ENCODE results near the gene LGALS12.
"Not testable (repeated sequence)": the region's sequence is repeated elsewhere in the genome, so short reads cannot be mapped to it uniquely, and the experiment has no call there.

Gene LGALS12

DNA sequence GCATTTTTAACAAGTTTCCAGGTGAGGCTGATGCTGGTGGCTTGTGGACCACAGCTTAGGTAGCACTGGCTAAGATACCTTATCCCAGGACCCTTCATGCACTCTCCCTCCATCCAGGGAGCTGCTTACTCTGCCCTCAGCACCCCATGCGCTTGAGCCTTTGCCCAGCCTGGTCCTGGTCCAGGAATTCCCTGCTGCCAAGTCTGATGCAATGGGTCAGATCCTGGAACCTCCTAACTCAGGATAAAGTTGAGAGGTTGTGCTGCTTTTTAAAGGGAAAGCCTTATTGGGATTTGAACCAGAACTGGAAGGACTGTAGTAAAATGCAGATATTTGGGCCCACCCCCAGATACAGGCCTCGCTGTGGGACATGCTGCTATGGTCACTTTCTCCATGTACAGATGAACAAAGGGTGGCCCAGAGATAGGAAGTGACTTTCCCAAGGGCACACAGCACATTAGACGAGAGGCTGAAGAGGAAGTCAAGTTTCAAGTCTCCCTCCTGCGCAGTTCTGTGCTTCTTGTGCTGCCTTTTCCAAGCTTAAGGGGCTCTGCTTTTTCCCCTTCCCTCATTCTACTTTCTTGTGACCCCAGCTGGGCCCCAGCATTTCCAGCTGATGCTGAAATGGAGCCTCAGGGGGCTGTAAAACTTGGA is 824 bp upstream of the LGALS12 start:
- no peak for DNase-seq (ENCODE audit: low spot score)

DNA sequence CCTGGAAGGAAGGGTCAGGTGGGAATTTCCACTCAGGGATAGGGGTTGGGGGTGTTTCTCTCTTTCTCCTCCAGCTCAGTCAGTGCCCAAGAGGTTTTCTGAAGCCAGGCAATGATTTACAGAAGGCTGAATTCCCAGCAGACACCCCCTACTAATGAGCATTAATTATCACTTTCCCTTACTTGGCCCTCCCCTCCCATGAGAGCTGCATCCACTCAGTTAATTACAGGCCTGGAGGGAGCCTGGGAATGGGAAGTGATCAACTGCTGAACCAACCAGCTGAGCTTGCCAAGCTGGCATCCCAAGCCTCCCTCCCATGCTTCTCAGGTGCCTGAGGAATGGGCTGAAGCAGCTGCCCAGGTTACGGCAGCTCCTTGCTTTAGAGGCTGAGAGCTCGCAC is 992 bp downstream of the LGALS12 start:
- DNase-seq (ENCODE audit: low spot score), result no peak

DNA sequence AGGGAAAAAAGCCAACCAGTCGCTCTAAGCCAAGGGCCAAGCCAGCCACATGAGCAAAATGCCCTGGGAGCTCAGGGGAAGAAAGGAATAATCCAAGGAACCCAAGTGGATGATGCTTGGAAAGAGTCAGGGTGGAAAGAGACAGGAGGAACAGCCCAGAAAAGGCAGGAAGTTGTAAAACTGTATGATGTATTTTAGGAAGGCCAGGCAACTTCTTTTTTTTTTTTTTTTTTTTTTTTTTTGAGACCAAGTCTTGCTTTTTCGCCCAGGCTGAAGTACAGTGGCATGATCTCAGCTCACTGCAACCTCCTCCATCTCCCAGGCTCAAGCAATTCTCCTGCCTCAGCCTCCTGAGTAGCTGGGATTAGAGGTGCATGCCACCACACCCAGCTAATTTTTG is 1.6 kb downstream of the LGALS12 start:
- DNase-seq (ENCODE audit: low spot score), result no peak

DNA sequence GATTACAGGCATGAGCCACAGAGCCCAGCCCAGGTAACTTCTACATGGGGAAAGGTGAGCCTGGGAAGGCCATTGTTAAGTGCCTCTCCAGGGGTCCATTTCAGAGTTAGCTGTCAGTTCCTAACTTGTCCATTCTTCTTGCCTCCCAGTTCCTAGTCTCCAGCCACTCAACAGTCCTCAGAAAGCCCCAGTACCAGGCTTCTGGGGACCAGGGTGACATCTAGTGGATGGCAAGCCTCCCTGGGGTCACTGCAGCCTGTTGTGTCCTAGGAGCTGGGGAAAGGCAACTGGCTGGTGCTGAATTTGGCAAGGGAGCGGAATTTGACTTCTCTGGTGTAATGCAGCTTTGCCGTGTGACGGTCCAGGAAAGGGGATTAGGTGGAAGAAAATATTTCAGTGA is 2.1 kb downstream of the LGALS12 start:
- DNase-seq (ENCODE audit: low spot score), result no peak

DNA sequence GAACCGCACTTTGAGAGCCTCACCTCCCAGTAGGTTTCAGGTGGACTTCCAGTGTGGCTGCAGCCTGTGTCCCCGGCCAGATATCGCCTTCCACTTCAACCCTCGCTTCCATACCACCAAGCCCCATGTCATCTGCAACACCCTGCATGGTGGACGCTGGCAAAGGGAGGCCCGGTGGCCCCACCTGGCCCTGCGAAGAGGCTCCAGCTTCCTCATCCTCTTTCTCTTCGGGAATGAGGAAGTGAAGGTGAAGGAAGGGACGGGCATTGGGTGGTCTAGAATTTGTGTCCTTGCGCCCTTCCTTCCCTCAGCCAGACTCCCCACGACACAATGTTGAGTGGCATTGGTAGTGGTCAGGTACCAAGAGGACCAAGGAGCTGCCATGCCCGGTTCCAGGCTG is 2.9 kb downstream of the LGALS12 start:
- DNase-seq (ENCODE audit: low spot score), result no peak

DNA sequence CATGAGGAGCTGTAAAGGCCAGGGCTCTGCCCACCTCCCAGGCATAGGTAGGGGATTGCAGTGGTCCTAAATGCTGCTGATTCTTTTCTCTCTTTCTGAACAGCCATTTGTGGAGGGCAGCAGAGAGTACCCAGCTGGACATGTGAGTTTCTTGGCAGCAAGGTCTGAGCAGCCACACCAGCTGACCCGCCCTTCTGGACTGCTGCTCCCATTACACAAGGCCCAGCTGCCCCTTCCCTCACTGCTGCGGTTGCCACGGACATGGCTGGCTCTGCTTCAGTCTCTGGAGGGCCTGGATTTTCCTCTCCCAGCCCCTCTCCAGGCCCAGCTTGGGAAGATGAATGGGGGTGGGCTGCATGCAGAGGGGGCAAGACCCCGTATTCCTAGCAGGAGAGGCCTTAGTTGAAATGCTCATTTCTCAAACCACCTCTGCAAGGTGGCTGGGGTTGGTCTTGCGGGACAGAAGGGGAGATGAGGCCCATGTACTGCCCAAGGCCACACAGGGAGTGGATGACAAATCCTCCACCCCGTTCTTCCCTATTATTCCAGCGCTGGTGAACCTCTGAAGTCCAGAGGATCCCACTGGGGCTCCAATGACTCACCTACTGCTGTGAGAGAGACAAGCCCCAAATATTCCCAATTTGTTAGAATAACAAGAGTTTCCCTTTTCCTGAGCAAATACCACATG is 4.6 kb downstream of the LGALS12 start:
- no peak for DNase-seq (ENCODE audit: low spot score)

DNA sequence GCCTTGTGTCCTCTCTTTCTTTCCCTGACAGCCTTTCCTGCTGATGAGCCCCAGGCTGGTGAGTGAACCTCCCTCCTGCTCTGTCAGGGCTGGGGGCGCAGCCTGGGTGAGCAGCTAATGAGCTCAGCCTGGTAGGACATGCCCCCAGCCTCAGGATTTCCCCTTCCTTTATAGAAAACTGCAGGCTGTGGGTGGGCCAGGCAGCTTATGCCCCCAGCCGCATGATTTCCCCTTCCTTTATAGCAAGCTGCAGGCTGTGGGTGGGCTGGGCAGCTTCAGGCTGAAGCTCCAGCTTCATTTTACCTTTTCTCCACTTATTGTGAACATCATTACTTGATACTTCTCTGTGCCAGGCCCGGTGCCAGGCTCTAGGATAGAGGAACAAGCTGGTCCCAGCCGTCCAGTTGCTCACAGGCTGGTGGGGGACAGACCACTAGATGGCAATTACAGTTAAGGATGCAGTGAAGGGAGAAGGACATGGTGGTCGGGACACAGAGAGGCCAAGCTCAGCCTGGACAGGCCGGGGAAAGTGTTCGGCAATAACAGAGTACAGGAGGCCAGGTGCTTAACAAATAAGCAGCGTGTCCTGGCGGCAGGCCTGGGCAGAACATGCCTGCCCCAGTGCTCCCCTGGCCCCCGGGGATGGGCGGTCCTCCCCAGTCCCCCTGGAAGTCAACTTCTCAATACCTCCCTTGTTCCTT is 5.3 kb downstream of the LGALS12 start:
- DNase-seq (ENCODE audit: low spot score), result no peak

DNA sequence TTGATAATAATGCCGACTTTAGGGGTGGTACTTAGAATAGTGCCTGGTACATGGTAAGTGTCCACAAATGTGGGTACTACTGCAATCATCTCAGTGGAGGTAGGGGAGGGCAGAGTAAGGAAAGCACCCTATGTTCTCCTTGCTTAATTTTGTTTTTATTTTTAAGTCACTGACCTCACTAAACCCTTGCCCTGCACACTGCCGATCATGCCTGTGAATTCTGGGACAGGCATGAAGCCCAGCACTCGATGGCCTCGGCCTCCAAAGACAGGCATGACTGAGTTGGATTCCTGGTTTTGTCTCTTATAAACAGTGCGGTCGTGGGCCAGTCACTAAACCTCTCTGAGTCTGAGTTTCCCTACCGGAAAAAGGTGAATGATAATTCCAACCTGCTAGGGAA is 6.9 kb downstream of the LGALS12 start:
- no peak for DNase-seq (ENCODE audit: low spot score)

DNA sequence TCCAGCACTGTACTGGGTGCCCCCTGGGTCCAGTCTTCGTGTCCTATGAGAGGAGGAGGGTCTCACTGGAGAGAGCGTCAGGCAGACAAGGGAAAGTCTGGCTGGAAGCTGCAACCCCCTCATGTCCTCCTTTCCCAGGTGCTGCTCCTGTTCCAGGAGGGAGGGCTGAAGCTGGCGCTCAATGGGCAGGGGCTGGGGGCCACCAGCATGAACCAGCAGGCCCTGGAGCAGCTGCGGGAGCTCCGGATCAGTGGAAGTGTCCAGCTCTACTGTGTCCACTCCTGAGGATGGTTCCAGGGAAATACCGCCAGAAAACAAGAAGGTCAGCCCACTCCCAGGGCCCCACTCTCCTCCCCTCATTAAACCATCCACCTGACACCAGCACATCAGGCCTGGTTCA is 10.2 kb downstream of the LGALS12 start:
- no peak for DNase-seq (ENCODE audit: low spot score)

DNA sequence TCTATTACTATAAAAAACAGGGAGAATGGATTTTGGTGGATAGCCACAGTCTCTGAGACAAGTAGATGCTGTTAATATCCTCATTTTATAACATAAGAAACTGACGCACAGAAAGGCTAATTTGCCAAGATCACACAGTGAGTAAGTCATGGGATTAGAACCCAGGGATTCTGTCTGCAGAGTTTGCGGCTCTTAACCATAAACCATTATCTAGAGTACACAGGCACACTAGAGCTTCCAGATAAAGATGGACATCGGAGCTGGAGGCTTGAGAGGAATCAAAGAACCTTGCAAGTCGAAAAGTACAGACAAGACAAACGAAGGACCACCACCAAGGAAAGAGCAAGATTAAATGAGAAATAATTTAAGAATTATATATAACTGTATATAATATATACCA is 11.3 kb downstream of the LGALS12 start:
- DNase-seq (ENCODE audit: low spot score), result no peak

DNA sequence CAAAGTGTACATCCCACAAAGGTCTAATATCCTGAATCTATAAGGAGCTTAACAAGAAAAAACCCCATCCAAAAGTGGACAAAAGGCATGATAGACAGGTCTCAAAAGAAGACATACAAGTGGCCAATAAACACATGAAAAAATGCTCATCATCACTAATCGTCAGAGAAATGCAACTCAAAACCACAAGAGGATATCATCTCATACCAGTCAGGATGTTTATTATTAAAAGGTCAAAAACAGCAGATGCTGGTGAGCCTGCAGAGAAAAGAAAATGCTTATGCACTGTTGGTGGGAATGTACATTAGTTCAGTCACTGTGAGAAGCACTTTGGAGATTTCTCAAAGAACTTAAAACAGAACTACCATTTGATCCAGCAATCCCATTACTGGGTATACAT is 12.7 kb downstream of the LGALS12 start:
- no peak for DNase-seq (ENCODE audit: low spot score)

DNA sequence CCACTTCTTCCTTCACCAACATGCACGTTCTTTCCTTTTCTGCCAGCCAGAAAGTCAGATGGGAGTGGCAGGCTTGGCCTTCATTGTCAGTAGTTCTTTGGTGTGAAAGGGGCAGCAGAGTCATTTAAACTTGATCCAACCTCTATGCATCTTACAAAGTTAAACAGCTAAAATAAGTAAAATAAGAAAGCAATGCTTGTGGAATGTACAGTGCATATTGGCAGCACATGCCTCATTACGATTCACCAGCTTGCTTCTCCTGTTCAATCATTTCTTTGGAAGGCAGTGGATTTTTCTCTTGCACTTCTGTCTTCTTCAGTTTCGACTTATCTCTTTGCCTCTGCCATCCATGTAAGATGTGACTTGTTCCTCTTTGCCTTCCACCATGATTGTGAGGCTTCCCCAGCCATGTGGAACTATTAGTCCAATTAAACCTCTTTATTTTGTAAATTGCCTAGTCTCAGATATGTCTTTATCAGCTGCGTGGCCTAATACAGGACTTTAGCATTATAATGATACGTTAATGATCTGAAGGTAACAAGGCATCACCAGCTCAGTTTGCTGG is 14.8 kb downstream of the LGALS12 start:
- no peak for DNase-seq (ENCODE audit: low spot score)

DNA sequence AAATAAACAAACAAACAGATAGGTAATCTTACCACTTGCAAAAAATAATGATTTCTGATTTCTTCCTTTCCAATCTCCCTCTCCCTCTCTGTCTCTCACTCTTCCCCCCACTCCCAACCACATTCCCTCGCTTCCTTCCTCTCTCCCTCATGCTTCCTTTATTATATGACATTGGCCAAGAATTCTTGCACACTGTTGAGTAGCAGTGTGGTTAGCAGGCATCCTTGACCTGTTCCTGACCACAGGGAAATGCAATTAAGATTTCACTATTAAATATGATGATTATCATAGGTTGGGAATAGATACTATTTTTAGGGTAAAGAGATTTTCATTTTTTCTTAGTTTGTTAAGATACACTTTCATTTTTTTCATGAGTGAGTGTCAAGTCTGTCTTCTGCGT is 16.0 kb downstream of the LGALS12 start:
- no peak for DNase-seq (ENCODE audit: low spot score)

DNA sequence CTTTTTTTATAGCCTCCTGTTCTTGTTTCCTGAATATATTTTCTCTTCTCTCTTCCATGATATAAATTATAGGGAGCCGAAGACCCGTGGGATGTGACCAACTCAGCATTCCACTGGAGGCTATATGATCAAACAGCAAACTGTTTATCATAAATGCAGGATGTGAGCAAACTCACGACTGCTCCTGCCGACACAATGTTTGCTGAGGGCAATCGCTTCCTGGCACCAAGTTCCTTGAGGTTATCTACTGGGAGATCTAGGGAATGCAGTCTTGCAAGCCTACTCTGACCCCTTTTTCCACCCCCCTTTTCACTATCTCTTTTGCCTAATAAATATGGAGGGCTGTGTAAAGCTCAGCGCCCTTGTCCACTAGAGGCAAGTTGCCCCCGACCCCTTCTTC is 17.3 kb downstream of the LGALS12 start:
- no peak for DNase-seq (ENCODE audit: low spot score)

DNA sequence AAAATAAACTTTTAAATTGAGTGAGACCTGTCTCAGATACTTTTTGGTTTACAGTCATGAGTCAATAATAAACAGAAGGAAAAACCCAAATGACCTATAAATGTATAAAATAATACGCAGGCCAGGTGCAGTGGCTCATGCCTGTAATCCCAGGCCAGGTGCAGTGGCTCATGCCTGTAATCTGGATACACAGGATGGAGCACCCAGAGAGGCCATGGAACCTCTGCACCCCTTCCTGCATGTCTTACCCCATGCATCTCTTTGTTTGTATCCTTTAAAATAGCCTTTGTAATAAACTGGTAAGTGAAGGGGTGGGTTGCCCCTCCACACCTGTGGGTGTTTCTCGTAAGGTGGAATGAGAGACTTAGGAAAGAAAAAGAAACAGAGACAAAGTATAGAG is 21.8 kb downstream of the LGALS12 start:
- no peak for DNase-seq (ENCODE audit: low spot score)

DNA sequence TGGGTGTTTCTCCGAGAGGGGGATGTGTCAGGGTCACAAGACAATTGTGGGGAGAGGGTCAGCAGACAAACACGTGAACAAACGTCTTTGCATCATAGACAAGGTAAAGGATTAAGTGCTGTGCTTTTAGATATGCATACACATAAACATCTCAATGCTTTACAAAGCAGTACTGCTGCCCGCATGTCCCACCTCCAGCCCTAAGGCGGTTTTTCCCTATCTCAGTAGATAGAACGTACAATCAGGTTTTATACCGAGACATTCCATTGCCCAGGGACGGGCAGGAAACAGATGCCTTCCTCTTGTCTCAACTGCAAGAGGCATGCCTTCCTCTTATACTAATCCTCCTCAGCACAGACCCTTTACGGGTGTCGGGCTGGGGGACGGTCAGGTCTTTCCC is 22.3 kb downstream of the LGALS12 start:
- not testable (repeated sequence) for DNase-seq (ENCODE audit: low spot score)

DNA sequence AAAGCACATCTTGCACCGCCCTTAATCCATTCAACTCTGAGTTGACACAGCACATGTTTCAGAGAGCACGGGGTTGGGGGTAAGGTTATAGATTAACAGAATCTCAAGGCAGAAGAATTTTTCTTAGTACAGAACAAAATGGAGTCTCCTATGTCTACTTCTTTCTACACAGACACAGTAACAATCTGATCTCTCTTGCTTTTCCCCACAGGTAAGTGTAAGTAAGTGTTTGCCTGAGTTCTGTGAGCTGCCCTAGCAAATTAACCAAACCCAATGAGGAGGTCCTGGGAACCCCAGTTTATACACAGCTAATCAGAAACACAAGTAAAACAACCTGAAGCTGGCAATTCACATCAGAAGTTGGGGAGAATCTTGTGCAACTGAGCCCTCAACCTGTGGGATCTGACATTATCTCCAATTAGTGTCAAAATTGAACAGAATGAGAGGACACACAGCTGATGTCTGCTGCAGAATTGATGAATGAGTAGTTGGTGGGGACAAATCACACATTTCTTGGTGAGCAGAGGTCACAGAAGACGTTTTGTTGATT is 22.9 kb downstream of the LGALS12 start:
- not testable (repeated sequence) for DNase-seq (ENCODE audit: low spot score)

DNA sequence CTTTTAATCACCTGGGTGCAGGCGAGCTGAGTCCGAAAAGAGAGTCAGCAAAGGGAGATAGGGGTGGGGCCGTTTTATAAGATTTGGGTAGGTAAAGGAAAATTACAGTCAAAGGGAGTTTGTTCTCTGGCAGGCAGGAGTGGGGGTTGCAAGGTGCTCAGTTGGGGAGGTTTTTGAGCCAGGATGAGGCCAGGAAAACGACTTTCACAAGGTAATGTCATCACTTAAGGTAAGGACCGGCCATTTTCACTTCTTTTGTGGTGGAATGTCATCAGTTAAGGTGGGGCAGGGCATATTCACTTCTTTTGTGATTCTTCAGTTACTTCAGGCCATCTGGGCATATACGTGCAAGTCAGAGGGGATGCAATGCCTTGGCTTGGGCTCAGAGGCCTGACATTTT is 23.5 kb downstream of the LGALS12 start:
- not testable (repeated sequence) for DNase-seq (ENCODE audit: low spot score)

DNA sequence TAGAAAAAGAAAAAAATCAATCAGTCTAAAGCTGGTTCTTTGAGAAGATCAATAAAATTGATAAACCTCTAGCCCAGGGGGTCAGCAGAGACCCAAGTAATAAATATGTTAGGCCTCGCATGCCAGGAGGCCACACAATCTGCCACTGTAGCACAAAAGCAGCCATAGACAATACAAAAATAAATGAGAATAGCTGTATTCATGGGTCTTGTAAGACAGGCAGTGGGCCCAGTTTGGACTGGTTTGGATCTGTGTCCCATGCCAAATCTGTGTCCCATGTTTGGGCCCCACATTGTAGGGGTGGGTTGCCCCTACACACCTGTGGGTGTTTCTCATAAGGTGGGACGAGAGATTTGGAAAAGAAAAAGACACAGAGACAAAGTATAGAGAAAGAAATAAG is 24.1 kb downstream of the LGALS12 start:
- DNase-seq (ENCODE audit: low spot score), result no peak

DNA sequence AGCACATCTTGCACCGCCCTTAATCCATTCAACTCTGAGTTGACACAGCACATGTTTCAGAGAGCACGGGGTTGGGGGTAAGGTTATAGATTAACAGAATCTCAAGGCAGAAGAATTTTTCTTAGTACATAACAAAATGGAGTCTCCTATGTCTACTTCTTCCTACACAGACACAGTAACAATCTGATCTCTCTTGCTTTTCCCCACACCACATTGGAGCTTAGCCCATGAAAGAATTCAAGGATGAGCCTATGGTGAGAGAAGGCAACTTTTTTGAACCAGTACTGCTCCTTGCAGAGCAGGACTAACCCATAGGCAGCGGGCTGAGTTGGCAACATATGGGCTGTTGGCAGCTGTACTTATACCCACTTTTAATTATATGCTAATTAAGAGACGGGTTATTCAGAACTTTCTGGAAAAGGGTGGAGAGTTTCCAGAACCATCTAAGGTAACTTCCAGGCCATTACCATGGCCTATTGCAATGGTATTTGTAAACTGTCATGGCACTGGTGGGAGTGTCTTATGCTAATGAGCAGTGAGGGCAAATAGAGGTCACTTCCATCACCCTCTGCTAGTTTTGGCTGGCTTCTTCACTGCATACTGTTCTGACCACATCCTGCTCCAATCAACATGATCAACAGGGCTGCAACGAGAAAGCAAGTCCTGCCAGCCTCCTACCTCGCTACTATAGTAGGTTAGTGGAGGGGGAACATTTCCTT is 25.3 kb downstream of the LGALS12 start:
- DNase-seq (ENCODE audit: low spot score), result not testable (repeated sequence)

DNA sequence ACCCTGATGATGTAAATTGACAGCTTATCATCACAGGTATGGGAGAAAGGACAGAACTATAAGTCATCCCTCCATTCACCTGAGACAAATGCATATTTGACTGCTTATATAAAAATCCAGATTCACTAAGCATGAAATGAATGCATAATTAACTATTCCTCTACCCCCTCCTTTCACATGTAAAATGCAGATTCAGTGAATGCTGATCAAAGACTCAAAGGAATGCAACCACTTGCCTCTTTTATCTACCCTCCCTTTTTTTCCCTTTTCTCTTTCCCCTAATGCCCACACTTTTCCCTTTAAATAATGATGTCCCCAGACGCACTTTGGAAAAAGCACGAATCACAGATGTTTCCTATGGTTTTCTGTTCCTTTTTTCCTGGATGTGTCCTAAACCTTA is 26.2 kb downstream of the LGALS12 start:
- DNase-seq (ENCODE audit: low spot score), result no peak

DNA sequence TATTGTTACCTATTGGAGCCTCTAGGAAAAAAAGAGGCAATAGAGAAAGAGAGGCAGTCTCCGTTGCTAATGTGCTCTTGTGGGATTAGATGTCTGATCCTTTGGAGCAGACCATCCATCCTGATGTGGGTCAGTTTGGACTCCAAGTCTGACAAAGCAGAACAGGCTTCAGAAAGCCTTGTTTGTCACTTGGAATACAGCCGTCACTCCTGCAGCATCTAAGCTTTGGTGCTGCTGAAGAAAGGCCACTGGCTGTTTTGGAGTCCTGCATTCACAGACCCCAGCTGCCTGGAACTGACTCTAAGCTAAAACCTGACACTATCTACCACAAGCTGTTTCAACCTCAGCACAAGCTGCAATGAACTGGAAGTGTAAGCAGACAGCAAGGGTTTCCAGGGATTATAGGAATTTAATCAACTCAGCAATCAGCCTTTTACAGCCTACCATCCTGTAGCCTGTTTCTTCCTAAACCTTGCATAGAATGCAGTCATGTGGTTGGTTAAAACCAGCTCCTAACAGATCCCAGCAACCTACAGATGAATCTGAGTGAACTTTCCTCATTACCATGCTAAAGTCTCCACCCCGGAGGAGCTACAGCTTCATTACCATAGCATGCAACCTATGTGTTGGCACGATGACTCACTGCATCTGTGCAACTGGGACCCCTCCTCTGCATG is 27.1 kb downstream of the LGALS12 start:
- no peak for DNase-seq (ENCODE audit: low spot score)

Measured in kidney capillary endothelial cell (primary cell).